Measurements from ENCODE around the gene UBXN11. TPM values are rescaled to one million over a fixed set of nuclear protein-coding genes. Genes with fewer than 3 reads are reported as not detected.
A peak's percentile ranks its signal among the peaks of the same experiment; 100 is the strongest.
"Not testable (repeated sequence)": the region's sequence is repeated elsewhere in the genome, so short reads cannot be mapped to it uniquely, and the experiment has no call there.

Gene UBXN11
- total RNA-seq, 1 donor from 2014 or later: 9.4 TPM

DNA sequence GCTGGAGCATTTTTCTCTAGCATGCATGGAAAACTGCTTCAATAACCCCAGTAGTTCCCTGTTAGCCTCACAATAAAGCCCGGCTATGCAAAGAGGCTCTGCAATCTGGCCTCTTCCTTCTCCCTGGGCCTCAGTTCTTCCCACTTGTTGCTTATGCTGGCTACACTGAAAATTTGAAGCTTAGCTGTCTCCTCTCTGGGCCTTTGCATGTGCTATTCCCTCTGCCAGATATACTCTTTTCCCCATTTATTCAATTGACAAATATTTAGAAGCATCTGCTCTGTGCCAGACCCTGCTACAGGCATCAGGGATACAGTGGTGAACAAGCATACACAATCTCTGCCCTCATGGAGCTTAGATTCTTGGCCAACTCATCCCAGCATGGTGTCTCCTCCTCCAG is 32.2 kb upstream of the UBXN11 start:
- no peak for DNase-seq (ENCODE audit: low read depth)
- Histone ChIP-seq H3K27me3 (ENCODE audit: control insufficient read depth, insufficient read depth, low read length) (peaks cover 21% of the 10 kb centered on the region), H3K36me3 (ENCODE audit: control insufficient read depth, insufficient read depth, low read length) (no peaks in the 10 kb centered on the region), H3K4me3 (ENCODE audit: low read depth, low read length) (no peak overlapping the region)
- no peak for TF ChIP-seq CTCF (IDR thresholded peaks at IDR 0.05; ENCODE audit: insufficient read depth, low read length, poor library complexity, severe bottlenecking)

DNA sequence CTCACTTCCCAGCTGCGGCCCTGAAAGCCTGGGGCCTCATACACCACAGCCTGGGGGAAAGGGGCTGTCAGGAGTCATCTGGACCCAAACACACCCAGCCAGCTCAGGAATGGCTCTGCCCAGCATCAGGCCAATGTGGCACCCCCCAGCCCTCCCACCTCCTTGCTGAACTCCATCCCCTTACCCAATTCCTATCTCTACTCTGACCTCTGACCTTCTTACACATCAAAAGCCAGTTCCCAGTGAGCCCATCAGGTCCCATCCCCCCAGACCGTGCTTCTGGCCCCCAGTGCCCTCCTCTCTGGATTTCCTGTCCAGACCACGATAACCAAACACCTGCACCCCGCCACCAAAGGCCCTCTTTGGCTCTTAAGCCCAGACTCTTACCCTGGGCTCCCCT is 31.2 kb upstream of the UBXN11 start:
- peaks cover 21% of the 10 kb centered on the region for H3K27me3 ChIP-seq (ENCODE audit: control insufficient read depth, insufficient read depth, low read length)
- no peak for DNase-seq (ENCODE audit: low read depth)
- no peak overlapping the region for H3K4me3 ChIP-seq (ENCODE audit: low read depth, low read length)
- TF ChIP-seq CTCF (IDR thresholded peaks at IDR 0.05; ENCODE audit: insufficient read depth, low read length, poor library complexity, severe bottlenecking): no peak
- H3K36me3 ChIP-seq (ENCODE audit: control insufficient read depth, insufficient read depth, low read length): no peaks in the 10 kb centered on the region

DNA sequence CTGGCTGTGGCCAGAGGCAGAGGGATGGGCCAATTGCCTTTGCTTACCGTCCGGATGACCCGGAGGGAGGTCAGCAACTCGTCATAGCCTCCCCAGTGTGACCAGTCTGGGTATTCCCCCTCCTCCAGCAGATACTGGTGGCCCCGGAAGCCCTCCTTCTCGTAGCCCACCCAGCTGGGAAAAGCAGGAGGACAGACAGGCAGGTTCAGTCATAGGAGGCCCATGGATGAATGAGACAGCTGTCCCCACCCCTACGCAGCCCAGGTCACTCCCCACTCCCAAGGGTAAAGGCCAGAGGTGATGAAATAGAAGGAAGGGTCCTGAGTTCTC is 30.7 kb upstream of the UBXN11 start:
- no peak for DNase-seq (ENCODE audit: low read depth)
- Histone ChIP-seq H3K36me3 (ENCODE audit: control insufficient read depth, insufficient read depth, low read length) (no peaks in the 10 kb centered on the region), H3K4me3 (ENCODE audit: low read depth, low read length) (no peak overlapping the region), H3K27me3 (ENCODE audit: control insufficient read depth, insufficient read depth, low read length) (peaks cover 21% of the 10 kb centered on the region)
- TF ChIP-seq CTCF (IDR thresholded peaks at IDR 0.05; ENCODE audit: insufficient read depth, low read length, poor library complexity, severe bottlenecking): no peak

DNA sequence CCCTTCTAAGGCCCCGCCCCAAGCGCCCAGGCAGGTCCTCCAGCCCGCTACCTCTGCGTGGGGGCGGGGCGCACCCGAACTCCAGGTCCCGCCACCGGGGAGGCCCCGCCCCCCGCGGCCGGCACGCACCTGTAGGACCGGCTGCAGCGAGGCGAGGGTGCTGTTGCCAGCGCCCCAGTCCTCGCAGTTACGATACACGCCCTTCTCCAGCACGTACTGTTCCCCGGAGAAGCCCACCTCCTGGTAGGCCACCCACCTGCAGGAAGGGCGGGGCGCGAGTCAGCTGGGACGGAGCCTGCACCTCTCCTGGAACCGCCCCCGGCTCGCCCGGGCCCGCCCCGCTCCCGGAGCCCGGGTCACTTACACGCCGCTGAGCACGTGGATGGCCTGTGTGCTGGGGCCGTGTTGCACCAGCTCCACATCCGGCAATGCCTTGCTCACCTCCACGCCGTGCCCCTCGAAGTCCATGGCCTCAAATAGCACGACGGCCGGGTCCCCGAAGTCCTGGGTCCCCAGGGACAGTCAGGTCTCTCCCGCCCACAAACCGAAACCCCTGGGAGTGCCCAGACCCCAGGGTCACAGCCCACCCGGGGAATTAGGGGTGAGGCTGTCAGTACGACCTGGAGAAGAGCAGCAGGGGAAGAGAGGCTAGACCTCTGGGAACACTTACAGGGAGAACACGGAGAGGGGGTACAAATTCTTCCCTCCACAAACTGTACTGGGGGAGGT is 30.2 kb upstream of the UBXN11 start:
- TF ChIP-seq CTCF (IDR thresholded peaks at IDR 0.05; ENCODE audit: insufficient read depth, low read length, poor library complexity, severe bottlenecking): no peak
- Histone ChIP-seq H3K27me3 (ENCODE audit: control insufficient read depth, insufficient read depth, low read length) (peaks cover 18% of the 10 kb centered on the region), H3K36me3 (ENCODE audit: control insufficient read depth, insufficient read depth, low read length) (no peaks in the 10 kb centered on the region), H3K4me3 (ENCODE audit: low read depth, low read length) (peak overlapping the region; percentile 68)
- no peak for DNase-seq (ENCODE audit: low read depth)

- H3K36me3 ChIP-seq (ENCODE audit: control insufficient read depth, insufficient read depth, low read length): no peaks in the 10 kb centered on the region
- no peak for TF ChIP-seq CTCF (IDR thresholded peaks at IDR 0.05; ENCODE audit: insufficient read depth, low read length, poor library complexity, severe bottlenecking)
These were observed 29.5 kb upstream of the UBXN11 start for GRCh38 chr1:26335774-26336476.

DNA sequence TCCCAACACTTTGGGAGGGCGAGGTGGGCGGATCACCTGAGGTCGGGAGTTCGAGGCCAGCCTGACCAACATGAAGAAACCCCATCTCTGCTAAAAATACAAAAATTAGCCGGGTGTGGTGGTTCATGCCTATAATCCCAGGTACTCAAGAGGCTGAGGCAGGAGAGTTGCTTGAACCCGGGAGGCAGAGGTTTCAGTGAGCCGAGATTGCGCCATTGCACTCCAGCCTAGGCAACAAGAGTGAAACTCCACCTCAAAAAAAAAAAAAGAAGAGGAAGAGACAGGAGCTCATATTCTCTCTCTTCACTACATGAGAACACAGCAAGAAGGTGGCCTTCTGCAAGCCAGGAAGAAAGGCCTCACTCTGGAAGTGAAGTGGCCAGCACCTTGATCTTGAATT is 26.9 kb upstream of the UBXN11 start:
- H3K4me3 ChIP-seq (ENCODE audit: low read depth, low read length); DNase-seq (ENCODE audit: low read depth); H3K36me3 ChIP-seq (ENCODE audit: control insufficient read depth, insufficient read depth, low read length): not testable (repeated sequence)
- H3K27me3 ChIP-seq (ENCODE audit: control insufficient read depth, insufficient read depth, low read length): peaks cover 16% of the 10 kb centered on the region

More at GRCh38 chr1:26335774-26336476, 29.5 kb upstream of the UBXN11 start:
- Histone ChIP-seq H3K27me3 (ENCODE audit: control insufficient read depth, insufficient read depth, low read length) (peaks cover 18% of the 10 kb centered on the region), H3K4me3 (ENCODE audit: low read depth, low read length) (peak overlapping the region; percentile 68)
- DNase-seq (ENCODE audit: low read depth): no peak

All from kidney epithelial cell (primary cell).